Type B pancreatic cell (in vitro differentiated cells): ENCODE data around the gene OR51T1. TPM values are rescaled to one million over a fixed set of nuclear protein-coding genes. Genes with fewer than 3 reads are reported as not detected.

Experiments used
- DNase-seq: peaks from one replicate; pipeline ENCODE4 v3.0.0; 2021; ENCODE audit warnings: mixed read lengths; ENCODE audit not compliant: unreplicated experiment; ENCODE audit errors: extremely low spot score
- H3K27ac Mint-ChIP-seq: 2 replicates; pipeline ENCODE4 v1.8.0; 2021; ENCODE audit warnings: mild to moderate bottlenecking, mixed read lengths
- H3K27me3 Mint-ChIP-seq: 2 replicates; pipeline ENCODE4 v1.8.0; 2021; ENCODE audit warnings: mixed read lengths
- H3K36me3 Mint-ChIP-seq: 2 replicates; pipeline ENCODE4 v1.8.0; 2021; ENCODE audit warnings: mixed read lengths
- H3K4me1 Mint-ChIP-seq: one replicate; pipeline ENCODE4 v1.8.0; 2021; ENCODE audit warnings: mixed read lengths; ENCODE audit not compliant: unreplicated experiment
- H3K4me3 Mint-ChIP-seq: 2 replicates; pipeline ENCODE4 v1.8.0; 2021; ENCODE audit warnings: mild to moderate bottlenecking, mixed read lengths
- H3K9me3 Mint-ChIP-seq: 2 replicates; pipeline ENCODE4 v1.8.0; 2021; ENCODE audit warnings: mixed read lengths
- CTCF ChIP-seq: fragments of 200-600 bp; sonication (generic); conservative IDR thresholded peaks from 2 replicates; pipeline ENCODE4 v1.5.0; 2021; ENCODE audit warnings: antibody characterized with exemption, mild to moderate bottlenecking
- total RNA-seq: library from RNA; stranded (reverse); gene quantifications from 2 replicates; pipeline ENCODE4 v1.2.1, GENCODE V29; 2021; ENCODE audit warnings: low replicate concordance

OR51T1 gene
- total RNA-seq, 1 donor from 2014 or later: 0.39 TPM

- no peaks in the 10 kb centered on the region for H3K9me3 Mint-ChIP-seq
- no peak for TF ChIP-seq CTCF
- no peak for DNase-seq
- no peaks in the 10 kb centered on the region for H3K27me3 Mint-ChIP-seq
- H3K36me3 Mint-ChIP-seq: no peaks in the 10 kb centered on the region
- no peak overlapping the region for H3K4me3 Mint-ChIP-seq
- H3K4me1 Mint-ChIP-seq: no peaks in the 10 kb centered on the region
- H3K27ac Mint-ChIP-seq: no peak overlapping the region
These were observed 34.9 kb downstream of the OR51T1 start for GRCh38 chr11:4916581-4916980.

GRCh38 chr11:4919250-4919649 lies 37.5 kb downstream of the OR51T1 start, which contains the start of gene OR51G2:
OR51G2 (minus strand) TSS chr11:4919350; CDS start chr11:4915663, 3,687 bp downstream.
- H3K27ac Mint-ChIP-seq: no peak within 1 kb of the TSS
- no peaks in the 10 kb centered on the region for H3K4me1 Mint-ChIP-seq
- TF ChIP-seq CTCF: no peak
- no peaks in the 10 kb centered on the region for H3K9me3 Mint-ChIP-seq
- no peak for DNase-seq
- H3K36me3 Mint-ChIP-seq: no peaks in the 10 kb centered on the region
- H3K27me3 Mint-ChIP-seq: no peaks in the 10 kb centered on the region
- H3K4me3 Mint-ChIP-seq: no peak within 1 kb of the TSS

GRCh38 chr11:4921796-4922195 lies 40.1 kb downstream of the OR51T1 start:
- Mint-ChIP-seq H3K4me1 (no peaks in the 10 kb centered on the region), H3K27me3 (peaks cover 3% of the 10 kb centered on the region), H3K36me3 (no peaks in the 10 kb centered on the region), H3K9me3 (no peaks in the 10 kb centered on the region), H3K27ac (no peak overlapping the region), H3K4me3 (no peak overlapping the region)
- DNase-seq: no peak
- TF ChIP-seq CTCF: no peak

- H3K4me3 Mint-ChIP-seq: no peak overlapping the region
- no peak for DNase-seq
- no peak overlapping the region for H3K27ac Mint-ChIP-seq
- TF ChIP-seq CTCF: no peak
- H3K27me3 Mint-ChIP-seq: peaks cover 3% of the 10 kb centered on the region
- H3K4me1 Mint-ChIP-seq: no peaks in the 10 kb centered on the region
- H3K36me3 Mint-ChIP-seq: no peaks in the 10 kb centered on the region
- H3K9me3 Mint-ChIP-seq: no peaks in the 10 kb centered on the region
These were observed 40.6 kb downstream of the OR51T1 start for GRCh38 chr11:4922304-4922703.

GRCh38 chr11:4924239-4924638 lies 42.5 kb downstream of the OR51T1 start, which contains the start of gene OR51G1:
OR51G1 (minus strand) TSS chr11:4924339; CDS start chr11:4924339, 0 bp downstream.
- DNase-seq: no peak
- TF ChIP-seq CTCF: no peak
- no peak within 1 kb of the TSS for H3K4me3 Mint-ChIP-seq
- no peaks in the 10 kb centered on the region for H3K36me3 Mint-ChIP-seq
- no peaks in the 10 kb centered on the region for H3K9me3 Mint-ChIP-seq
- H3K27me3 Mint-ChIP-seq: peaks cover 3% of the 10 kb centered on the region
- H3K27ac Mint-ChIP-seq: no peak within 1 kb of the TSS
- no peaks in the 10 kb centered on the region for H3K4me1 Mint-ChIP-seq

GRCh38 chr11:4926608-4927007 lies 44.9 kb downstream of the OR51T1 start:
- Mint-ChIP-seq H3K4me1 (no peaks in the 10 kb centered on the region), H3K27me3 (peaks cover 3% of the 10 kb centered on the region), H3K4me3 (no peak overlapping the region), H3K9me3 (no peaks in the 10 kb centered on the region), H3K36me3 (no peaks in the 10 kb centered on the region), H3K27ac (no peak overlapping the region)
- TF ChIP-seq CTCF: no peak
- no peak for DNase-seq
